ENCODE measurements around the gene ARID1A. TPM values are rescaled to one million over a fixed set of nuclear protein-coding genes. Genes with fewer than 3 reads are reported as not detected.
"Not testable (repeated sequence)": the region's sequence is repeated elsewhere in the genome, so short reads cannot be mapped to it uniquely, and the experiment has no call there.

ARID1A gene
- total RNA-seq (100 to 1,000 TPM in 1 of 7 donors, 10 to 100 TPM in 6; 28.5 to 102 (median 77.5) TPM), polyA plus RNA-seq (10 to 100 TPM; 27.6 to 40.1 TPM)
- long read RNA-seq, donor 1, transcript ARID1A-217 (1 exons, 3,046 nt), result major isoform, 31 of 81 reads
- long read RNA-seq, donor 1, partial matches to known transcripts, result 48 of 81 reads
- long read RNA-seq, donor 1, other reads (novel, unspliced or antisense), result 2 of 81 reads
- long read RNA-seq, donor 2, transcript ARID1A-217 (1 exons, 3,046 nt), result major isoform, 26 of 41 reads
- long read RNA-seq, donor 2, partial matches to known transcripts, result 14 of 41 reads
- long read RNA-seq, donor 2, other reads (novel, unspliced or antisense), result 0 of 41 reads
- long read RNA-seq, donor 3, full-length matches to known transcripts, result 14 of 62 reads
- long read RNA-seq, donor 3, partial matches to known transcripts, result 40 of 62 reads
- long read RNA-seq, donor 3, other reads (novel, unspliced or antisense), result 8 of 62 reads

GRCh38 chr1:26695356-26696118, at the start of gene ARID1A:
Gene ARID1A, plus strand, starts transcription at chr1:26696015. Its CDS starts 389 bp downstream, at chr1:26696404.
- no peaks in the 10 kb centered on the region for H3K27me3 ChIP-seq
- no peaks in the 10 kb centered on the region for H3K9me3 ChIP-seq
- 0 to 1% (median 1%) methylated on average over 44 to 76 of the region's 80 CpGs for WGBS, 3 donors
- H3K4me1 ChIP-seq (ENCODE audit: insufficient read depth), result peaks cover 12% of the 10 kb centered on the region
- intact Hi-C loops (cut with DNase I), result loop anchor here in 3 of 4 donors (5.0 kb wide), 1 partner anchor 92 kb away; the partner anchor contains the start of gene PIGV (in 3 of the 3)
- H3K36me3 ChIP-seq, result no peaks in the 10 kb centered on the region
- peak within 1 kb of the TSS; percentile 93 for H3K27ac ChIP-seq
- TF ChIP-seq POLR2A (IDR thresholded peaks at IDR 0.05) (peak; percentile 92), CTCF (IDR thresholded peaks at IDR 0.05) (peak in 2 of 3 donors; percentile 40 to 77), EP300 (IDR thresholded peaks at IDR 0.05) (no peak)
- DNase-seq, result peak; percentile 94 to 97 (median 95)
- H3K4me3 ChIP-seq, result peak within 1 kb of the TSS; percentile 87

GRCh38 chr1:26664802-26665201, 31.0 kb upstream of the ARID1A start:
- H3K27ac ChIP-seq, result no peak overlapping the region
- intact Hi-C loops (cut with DNase I), result no loop called here
- H3K36me3 ChIP-seq, result no peaks in the 10 kb centered on the region
- H3K4me3 ChIP-seq, result no peak overlapping the region
- DNase-seq, result no peak
- no peaks in the 10 kb centered on the region for H3K4me1 ChIP-seq (ENCODE audit: insufficient read depth)
- 58 to 72% (median 58%) methylated on average over 2 of the region's 2 CpGs for WGBS, 3 donors
- no peaks in the 10 kb centered on the region for H3K27me3 ChIP-seq
- no peak for TF ChIP-seq POLR2A (IDR thresholded peaks at IDR 0.05)
- no peak for TF ChIP-seq CTCF (IDR thresholded peaks at IDR 0.05)
- no peak for TF ChIP-seq EP300 (IDR thresholded peaks at IDR 0.05)
- H3K9me3 ChIP-seq, result no peaks in the 10 kb centered on the region

- Histone ChIP-seq H3K9me3 (no peaks in the 10 kb centered on the region), H3K4me1 (ENCODE audit: insufficient read depth) (no peaks in the 10 kb centered on the region), H3K4me3 (no peak overlapping the region), H3K27me3 (no peaks in the 10 kb centered on the region), H3K36me3 (no peaks in the 10 kb centered on the region), H3K27ac (no peak overlapping the region)
- intact Hi-C loops (cut with DNase I), result no loop called here
- TF ChIP-seq CTCF (IDR thresholded peaks at IDR 0.05) (no peak), EP300 (IDR thresholded peaks at IDR 0.05) (no peak), POLR2A (IDR thresholded peaks at IDR 0.05) (no peak)
- 94 to 100% (median 100%) methylated on average over 1 of the region's 1 CpG for WGBS, 3 donors
- DNase-seq, result no peak
Observed at GRCh38 chr1:26666855-26667254, 29.0 kb upstream of the ARID1A start.

GRCh38 chr1:26668106-26668786, 27.6 kb upstream of the ARID1A start:
- 69 to 76% (median 75%) methylated on average over 4 of the region's 4 CpGs for WGBS, 3 donors
- intact Hi-C loops (cut with DNase I); H3K9me3 ChIP-seq; H3K4me1 ChIP-seq (ENCODE audit: insufficient read depth); H3K36me3 ChIP-seq; H3K27me3 ChIP-seq; H3K27ac ChIP-seq; H3K4me3 ChIP-seq; DNase-seq: not testable (repeated sequence)

Measured in ovary (tissue), 10 donors.